H9 (cell line): ENCODE data around the gene MME. TPM values are rescaled to one million over a fixed set of nuclear protein-coding genes. Genes with fewer than 3 reads are reported as not detected.

ENCODE experiments used
- DNase-seq: peaks from one replicate; pipeline ENCODE4 v3.0.0-alpha.2; 2017
- H2AFZ ChIP-seq: one replicate; pipeline ENCODE4 v1.6.1; 2013; ENCODE audit warnings: mild to moderate bottlenecking, low read length, control low read depth, moderate library complexity
- H2AK5ac ChIP-seq: 2 replicates; pipeline ENCODE4 v1.6.1; 2013; ENCODE audit warnings: low read length, control low read depth, mixed read lengths; ENCODE audit not compliant: insufficient read length
- H2BK120ac ChIP-seq: one replicate; pipeline ENCODE4 v1.6.1; 2013; ENCODE audit warnings: low read depth, mild to moderate bottlenecking, low read length, control low read depth, inconsistent platforms; ENCODE audit not compliant: poor library complexity, severe bottlenecking
- H2BK12ac ChIP-seq: 2 replicates; pipeline ENCODE4 v1.6.1; 2013; ENCODE audit warnings: low read length, control low read depth, mixed read lengths, low read depth; ENCODE audit not compliant: insufficient read length
- H2BK15ac ChIP-seq: 2 replicates; pipeline ENCODE4 v1.6.1; 2013; ENCODE audit warnings: low read depth, low read length, control low read depth
- H2BK20ac ChIP-seq: one replicate; pipeline ENCODE4 v1.6.1; 2013; ENCODE audit warnings: low read depth, mild to moderate bottlenecking, low read length, control low read depth, inconsistent platforms; ENCODE audit not compliant: poor library complexity, severe bottlenecking
- H2BK5ac ChIP-seq: 2 replicates; pipeline ENCODE4 v1.6.1; 2013; ENCODE audit warnings: low read length, control low read depth, mixed read lengths; ENCODE audit not compliant: insufficient read length
- H3K14ac ChIP-seq: 2 replicates; pipeline ENCODE4 v1.6.1; 2013; ENCODE audit warnings: low read length, control low read depth; ENCODE audit not compliant: insufficient read depth
- H3K18ac ChIP-seq: 2 replicates; pipeline ENCODE4 v1.6.1; 2013; ENCODE audit warnings: low read depth, mild to moderate bottlenecking, mixed read lengths, low read length, control low read depth; ENCODE audit not compliant: insufficient read length
- H3K23ac ChIP-seq: 2 replicates; pipeline ENCODE4 v1.6.1; 2013; ENCODE audit warnings: low read length, control low read depth, mixed read lengths, low read depth; ENCODE audit not compliant: insufficient read length
- H3K23me2 ChIP-seq: 2 replicates; pipeline ENCODE4 v1.6.1; 2013; ENCODE audit warnings: low read depth, mild to moderate bottlenecking, mixed read lengths, low read length, control low read depth; ENCODE audit not compliant: insufficient read length, poor library complexity, severe bottlenecking
- H3K27ac ChIP-seq: 2 replicates; pipeline ENCODE4 v1.5.1; 2013; ENCODE audit warnings: low read length, control low read depth, mixed read lengths, low read depth; ENCODE audit not compliant: insufficient read length
- H3K27me3 ChIP-seq: 2 replicates; pipeline ENCODE4 v1.6.1; 2013; ENCODE audit warnings: low read length, control low read depth, inconsistent platforms; ENCODE audit not compliant: insufficient read depth
- H3K4ac ChIP-seq: 2 replicates; pipeline ENCODE4 v1.6.1; 2013; ENCODE audit warnings: low read depth, mild to moderate bottlenecking, control low read depth, inconsistent platforms, low read length, moderate library complexity
- H3K4me1 ChIP-seq: 2 replicates; pipeline ENCODE4 v1.6.1; 2013; ENCODE audit warnings: low read length, control low read depth, inconsistent platforms; ENCODE audit not compliant: insufficient read depth
- H3K4me2 ChIP-seq: 2 replicates; pipeline ENCODE4 v1.6.1; 2013; ENCODE audit warnings: low read length, control low read depth, mixed read lengths; ENCODE audit not compliant: insufficient read length, insufficient read depth
- H3K56ac ChIP-seq: 2 replicates; pipeline ENCODE4 v1.6.1; 2013; ENCODE audit warnings: low read depth, mild to moderate bottlenecking, mixed read lengths, low read length, control low read depth; ENCODE audit not compliant: insufficient read length
- H3K79me1 ChIP-seq: 2 replicates; pipeline ENCODE4 v1.6.1; 2013; ENCODE audit warnings: low read depth, mild to moderate bottlenecking, moderate library complexity, low read length, control low read depth, inconsistent platforms; ENCODE audit not compliant: insufficient read depth, poor library complexity, severe bottlenecking
- H3K79me2 ChIP-seq: 2 replicates; pipeline ENCODE4 v1.6.1; 2013; ENCODE audit warnings: low read length, control low read depth, inconsistent platforms; ENCODE audit not compliant: insufficient read depth
- H3K9ac ChIP-seq: 2 replicates; pipeline ENCODE4 v1.6.1; 2013; ENCODE audit warnings: low read length, control low read depth, mixed read lengths; ENCODE audit not compliant: insufficient read length; ENCODE audit errors: extremely low read depth
- H3K9me3 ChIP-seq: one replicate; pipeline ENCODE4 v1.6.1; 2013; ENCODE audit warnings: low read depth, low read length, inconsistent platforms; ENCODE audit not compliant: control insufficient read depth
- H3T11ph ChIP-seq: one replicate; pipeline ENCODE4 v1.6.1; 2013; ENCODE audit warnings: mild to moderate bottlenecking, low read length, control low read depth, inconsistent platforms
- H4K20me1 ChIP-seq: one replicate; pipeline ENCODE4 v1.6.1; 2013; ENCODE audit not compliant: control insufficient read depth, insufficient read length, insufficient read depth
- H4K5ac ChIP-seq: 2 replicates; pipeline ENCODE4 v1.6.1; 2013; ENCODE audit warnings: low read depth, mild to moderate bottlenecking, mixed read lengths, low read length, control low read depth; ENCODE audit not compliant: insufficient read length
- H4K8ac ChIP-seq: replicated peaks from 2 replicates; pipeline ENCODE4 v1.6.1; 2013; ENCODE audit warnings: low read length, control low read depth, mixed read lengths, low read depth; ENCODE audit not compliant: insufficient read length
- H4K91ac ChIP-seq: 2 replicates; pipeline ENCODE4 v1.6.1; 2013; ENCODE audit warnings: low read depth, mild to moderate bottlenecking, moderate library complexity, mixed read lengths, low read length, control low read depth; ENCODE audit not compliant: insufficient read length
- H3K27ac Mint-ChIP-seq, 3 experiments: 2 replicates in 2 of 3; 3 replicates in 1 of 3; pipeline ENCODE4 v1.8.0; 2020 to 2021; ENCODE audit warnings: mixed read lengths in 3 of 3, mild to moderate bottlenecking in 1 of 3, moderate library complexity in 1 of 3
- H3K27me3 Mint-ChIP-seq: 2 replicates; pipeline ENCODE4 v1.8.0; 2021; ENCODE audit warnings: low read depth, mild to moderate bottlenecking, moderate library complexity, mixed read lengths
- H3K36me3 Mint-ChIP-seq, 3 experiments: 2 replicates in 2 of 3; 3 replicates in 1 of 3; pipeline ENCODE4 v1.8.0; 2020 to 2021; ENCODE audit warnings: low read depth in 3 of 3, mixed read lengths in 3 of 3; ENCODE audit not compliant: insufficient read depth in 1 of 3
- H3K4me1 Mint-ChIP-seq, 2 experiments: 2 replicates each; pipeline ENCODE4 v1.8.0; 2020; ENCODE audit warnings: mixed read lengths in 2 of 2
- H3K4me3 Mint-ChIP-seq, 2 experiments: 2 replicates in 1 of 2; 3 replicates in 1 of 2; pipeline ENCODE4 v1.8.0; 2020 to 2021; ENCODE audit warnings: mild to moderate bottlenecking in 2 of 2, mixed read lengths in 2 of 2, moderate library complexity in 1 of 2
- H3K9me3 Mint-ChIP-seq, 2 experiments: 2 replicates in 1 of 2; 3 replicates in 1 of 2; pipeline ENCODE4 v1.8.0; 2020; ENCODE audit warnings: mild to moderate bottlenecking in 2 of 2, mixed read lengths in 2 of 2, moderate library complexity in 1 of 2
- CTCF ChIP-seq: fragments of 200-600 bp; sonication (generic); conservative IDR thresholded peaks from 3 replicates; pipeline ENCODE4 v1.8.0; 2021; ENCODE audit warnings: antibody characterized with exemption, mild to moderate bottlenecking
- WGBS: extraction: QIAGEN DNeasy Blood & Tissue Kit; methylation state at CpG from one replicate; pipeline ENCODE4 v1.1.7; 2013; ENCODE audit warnings: missing lambda C conversion rate, low lambda C conversion rate, mixed read lengths; ENCODE audit not compliant: insufficient read length; ENCODE audit errors: extremely low coverage; 5-methylcytosine and 5-hydroxymethylcytosine counted together
- total RNA-seq: library from RNA; stranded (reverse); gene quantifications from 2 replicates; pipeline ENCODE4 v1.2.1, GENCODE V29; 2021

Gene MME
- total RNA-seq, 1 experiment from 2014 or later = 16.4 TPM

GRCh38 chr3:155070932-155071387, 9.2 kb upstream of the MME start:
- peaks cover 0 to 8% (median 2%) of the 10 kb centered on the region in 3 experiments; a peak in 4 of 7 replicates for H3K36me3 Mint-ChIP-seq
- H3K27ac Mint-ChIP-seq = no peak overlapping the region; a peak in 1 of 7 replicates
- Histone ChIP-seq H2BK12ac (no peak overlapping the region), H3K27ac (no peak overlapping the region), H2AFZ (no peak overlapping the region), H3K18ac (no peak overlapping the region), H2BK15ac (no peak overlapping the region), H3K4me1 (no peaks in the 10 kb centered on the region), H3K23ac (no peak overlapping the region), H3K23me2 (no peaks in the 10 kb centered on the region), H3K79me1 (no peaks in the 10 kb centered on the region), H2AK5ac (no peak overlapping the region), H3K27me3 (no peaks in the 10 kb centered on the region), H4K5ac (no peak overlapping the region), H4K8ac (no peak overlapping the region), H3K79me2 (no peaks in the 10 kb centered on the region), H3T11ph (no peak overlapping the region), H4K91ac (no peak overlapping the region), H2BK120ac (no peak overlapping the region), H3K14ac (no peak overlapping the region), H3K9ac (no peak overlapping the region), H4K20me1 (no peaks in the 10 kb centered on the region), H3K4ac (no peak overlapping the region), H3K56ac (no peak overlapping the region), H2BK5ac (no peak overlapping the region), H3K9me3 (no peaks in the 10 kb centered on the region), H2BK20ac (no peak overlapping the region), H3K4me2 (no peak overlapping the region)
- TF ChIP-seq CTCF = no peak
- H3K27me3 Mint-ChIP-seq = no peaks in the 10 kb centered on the region
- no peaks in the 10 kb centered on the region; a peak in 1 of 4 replicates for H3K4me1 Mint-ChIP-seq
- H3K4me3 Mint-ChIP-seq = no peak overlapping the region
- no peak for DNase-seq
- H3K9me3 Mint-ChIP-seq = peaks cover 9 to 10% of the 10 kb centered on the region in 2 experiments; a peak in 3 of 5 replicates
- no CpG with 5 or more reads among the region's 8 CpGs for WGBS
